A172 (cell line): ENCODE data around the gene DCUN1D3. TPM values are rescaled to one million over a fixed set of nuclear protein-coding genes. Genes with fewer than 3 reads are reported as not detected.
"Not testable (repeated sequence)": the region's sequence is repeated elsewhere in the genome, so short reads cannot be mapped to it uniquely, and the experiment has no call there.

ENCODE experiments used
- DNase-seq: peaks from one replicate; pipeline ENCODE4 v3.0.0-alpha.2; 2015; ENCODE audit warnings: low spot score
- total RNA-seq: library from RNA; depleted of rRNA; stranded (reverse); fragments of >200 nt; shearing (Covaris generic); gene quantifications from 2 replicates; pipeline ENCODE4 v1.2.3, GENCODE V29; 2014

Gene DCUN1D3
- total RNA-seq, 1 experiment from 2014 or later, result 26.1 TPM

- DNase-seq, result peak; percentile 57
These were observed 34.6 kb downstream of the DCUN1D3 start for GRCh38 chr16:20865420-20866131.

- not testable (repeated sequence) for DNase-seq
These were observed 35.8 kb downstream of the DCUN1D3 start for GRCh38 chr16:20864376-20864775.

- no peak for DNase-seq
These were observed 37.8 kb downstream of the DCUN1D3 start for GRCh38 chr16:20862162-20862960.

- not testable (repeated sequence) for DNase-seq
These were observed 39.2 kb downstream of the DCUN1D3 start for GRCh38 chr16:20860995-20861394.

GRCh38 chr16:20860361-20860760 is 39.8 kb downstream of the DCUN1D3 start:
- DNase-seq, result no peak

GRCh38 chr16:20859699-20860098 is 40.5 kb downstream of the DCUN1D3 start:
- DNase-seq, result no peak

- DNase-seq, result no peak
These were observed 40.9 kb downstream of the DCUN1D3 start for GRCh38 chr16:20859229-20859628.

- no peak for DNase-seq
These were observed 42.9 kb downstream of the DCUN1D3 start for GRCh38 chr16:20857281-20857680.

GRCh38 chr16:20854963-20855362 is 45.2 kb downstream of the DCUN1D3 start:
- no peak for DNase-seq

GRCh38 chr16:20853981-20854620 is 46.1 kb downstream of the DCUN1D3 start:
- no peak for DNase-seq

GRCh38 chr16:20853143-20853542 is 47.0 kb downstream of the DCUN1D3 start:
- DNase-seq, result no peak

GRCh38 chr16:20851601-20852000 is 48.6 kb downstream of the DCUN1D3 start:
- peak; percentile 76 for DNase-seq

GRCh38 chr16:20850981-20851380 is 49.2 kb downstream of the DCUN1D3 start:
- DNase-seq, result no peak

GRCh38 chr16:20849589-20850390 is 50.4 kb downstream of the DCUN1D3 start:
- peak; percentile 59 for DNase-seq

- no peak for DNase-seq
These were observed 52.6 kb downstream of the DCUN1D3 start for GRCh38 chr16:20847550-20847949.

GRCh38 chr16:20846551-20846950 is 53.6 kb downstream of the DCUN1D3 start:
- DNase-seq, result no peak

GRCh38 chr16:20846030-20846429 is 54.1 kb downstream of the DCUN1D3 start:
- DNase-seq, result no peak

- DNase-seq, result no peak
These were observed 55.6 kb downstream of the DCUN1D3 start for GRCh38 chr16:20844588-20844987.

- no peak for DNase-seq
These were observed 56.1 kb downstream of the DCUN1D3 start for GRCh38 chr16:20844054-20844453.

GRCh38 chr16:20839504-20839903 is 60.7 kb downstream of the DCUN1D3 start:
- DNase-seq, result no peak

GRCh38 chr16:20838240-20838639 is 61.9 kb downstream of the DCUN1D3 start:
- DNase-seq, result no peak

- no peak for DNase-seq
These were observed 67.1 kb downstream of the DCUN1D3 start for GRCh38 chr16:20833086-20833485.
